Measurements from ENCODE around the gene RNF121. TPM values are rescaled to one million over a fixed set of nuclear protein-coding genes. Genes with fewer than 3 reads are reported as not detected.
A peak's percentile ranks its signal among the peaks of the same experiment; 100 is the strongest.

Gene RNF121
- total RNA-seq, 1 donor from 2014 or later, result 30.9 TPM

DNA sequence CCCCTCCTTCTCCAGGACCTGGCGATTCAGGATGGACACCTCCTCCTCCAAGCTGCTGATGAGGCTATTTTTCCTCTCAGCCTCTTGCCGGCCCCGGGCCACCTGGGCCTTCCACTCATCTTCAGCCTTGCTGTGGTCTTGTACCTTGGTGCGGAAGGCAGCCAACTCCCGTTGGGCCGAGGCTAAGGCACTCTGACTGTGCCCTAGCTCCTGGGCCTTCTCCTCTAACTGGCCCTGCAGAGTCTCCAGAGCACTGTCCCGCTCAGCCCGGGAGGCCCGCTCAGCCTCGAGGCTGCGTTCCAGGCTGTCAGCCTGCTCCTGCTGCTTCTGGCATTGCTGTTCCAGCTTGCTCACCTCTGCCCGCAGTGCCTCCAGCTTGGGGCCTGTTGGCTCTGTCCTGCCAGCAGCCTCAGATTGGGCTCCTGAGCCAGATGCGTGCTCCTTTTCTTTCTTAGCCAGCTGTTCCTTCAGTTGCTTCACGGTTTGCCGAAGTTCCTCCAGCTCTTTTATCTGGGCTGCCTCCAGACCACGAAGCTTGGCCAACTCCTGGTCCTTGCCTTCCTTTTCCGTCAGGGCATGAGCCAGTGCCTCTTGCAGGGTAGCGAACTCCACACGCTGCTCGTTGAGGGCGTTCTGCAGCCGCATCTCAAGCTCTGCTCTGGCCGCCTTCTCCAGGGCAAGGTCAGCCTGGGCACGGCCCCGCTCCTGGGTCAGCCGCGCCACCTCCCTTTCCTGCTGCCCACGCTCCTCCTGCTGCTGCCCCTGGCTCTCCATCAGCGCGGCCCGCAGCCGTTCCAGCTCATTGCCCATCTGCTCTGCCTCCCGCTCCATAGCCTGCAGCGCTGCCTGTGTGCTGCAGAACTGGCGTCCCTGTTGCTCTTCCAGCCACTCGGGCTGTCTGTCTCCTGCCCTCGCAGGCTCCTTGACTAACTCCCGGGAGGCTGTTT is 85.2 kb downstream of the RNF121 start:
- TF ChIP-seq, protein P1, sequence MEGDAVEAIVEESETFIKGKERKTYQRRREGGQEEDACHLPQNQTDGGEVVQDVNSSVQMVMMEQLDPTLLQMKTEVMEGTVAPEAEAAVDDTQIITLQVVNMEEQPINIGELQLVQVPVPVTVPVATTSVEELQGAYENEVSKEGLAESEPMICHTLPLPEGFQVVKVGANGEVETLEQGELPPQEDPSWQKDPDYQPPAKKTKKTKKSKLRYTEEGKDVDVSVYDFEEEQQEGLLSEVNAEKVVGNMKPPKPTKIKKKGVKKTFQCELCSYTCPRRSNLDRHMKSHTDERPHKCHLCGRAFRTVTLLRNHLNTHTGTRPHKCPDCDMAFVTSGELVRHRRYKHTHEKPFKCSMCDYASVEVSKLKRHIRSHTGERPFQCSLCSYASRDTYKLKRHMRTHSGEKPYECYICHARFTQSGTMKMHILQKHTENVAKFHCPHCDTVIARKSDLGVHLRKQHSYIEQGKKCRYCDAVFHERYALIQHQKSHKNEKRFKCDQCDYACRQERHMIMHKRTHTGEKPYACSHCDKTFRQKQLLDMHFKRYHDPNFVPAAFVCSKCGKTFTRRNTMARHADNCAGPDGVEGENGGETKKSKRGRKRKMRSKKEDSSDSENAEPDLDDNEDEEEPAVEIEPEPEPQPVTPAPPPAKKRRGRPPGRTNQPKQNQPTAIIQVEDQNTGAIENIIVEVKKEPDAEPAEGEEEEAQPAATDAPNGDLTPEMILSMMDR (IDR thresholded peaks at IDR 0.05; ENCODE audit: insufficient read depth, low read length, poor library complexity, severe bottlenecking), result no peak
- H3K27me3 ChIP-seq (ENCODE audit: control insufficient read depth, insufficient read depth, low read length), result no peaks in the 10 kb centered on the region
- no peak overlapping the region for H3K4me3 ChIP-seq (ENCODE audit: low read depth, low read length)
- peaks cover 18% of the 10 kb centered on the region for H3K36me3 ChIP-seq (ENCODE audit: control insufficient read depth, insufficient read depth, low read length)
- no peak for DNase-seq (ENCODE audit: low read depth)

DNA sequence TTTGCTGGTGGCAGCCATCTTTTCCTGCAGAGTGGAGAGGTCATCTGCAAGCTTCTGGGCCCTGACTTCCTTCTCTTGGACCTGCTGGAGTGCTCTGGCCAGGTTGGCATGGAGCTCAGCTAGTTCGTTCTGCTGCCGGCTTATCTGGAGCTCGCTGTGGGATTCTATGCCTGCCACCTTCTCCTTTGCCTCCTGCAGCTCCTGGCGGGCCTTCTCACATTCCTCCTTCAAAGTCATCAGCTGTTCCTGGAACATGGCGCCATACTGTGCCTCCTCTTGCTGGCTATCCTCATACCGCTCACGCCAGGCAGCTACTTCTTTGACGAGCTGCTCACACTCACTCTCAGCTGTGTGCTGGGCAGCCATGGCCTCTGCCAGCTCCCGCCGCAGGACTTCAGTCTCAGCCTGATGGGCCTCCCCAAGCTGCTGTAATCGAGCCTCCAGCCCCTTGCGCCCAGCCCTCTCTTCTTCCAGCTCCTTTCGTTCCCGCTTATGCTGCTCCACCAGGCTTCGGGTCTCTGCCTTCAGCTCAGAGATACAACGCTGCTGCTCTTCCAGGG is 86.0 kb downstream of the RNF121 start:
- TF ChIP-seq, protein P1 (IDR thresholded peaks at IDR 0.05; ENCODE audit: insufficient read depth, low read length, poor library complexity, severe bottlenecking), result no peak
- Histone ChIP-seq H3K27me3 (ENCODE audit: control insufficient read depth, insufficient read depth, low read length) (no peaks in the 10 kb centered on the region), H3K4me3 (ENCODE audit: low read depth, low read length) (no peak overlapping the region), H3K36me3 (ENCODE audit: control insufficient read depth, insufficient read depth, low read length) (peaks cover 18% of the 10 kb centered on the region)
- no peak for DNase-seq (ENCODE audit: low read depth)

DNA sequence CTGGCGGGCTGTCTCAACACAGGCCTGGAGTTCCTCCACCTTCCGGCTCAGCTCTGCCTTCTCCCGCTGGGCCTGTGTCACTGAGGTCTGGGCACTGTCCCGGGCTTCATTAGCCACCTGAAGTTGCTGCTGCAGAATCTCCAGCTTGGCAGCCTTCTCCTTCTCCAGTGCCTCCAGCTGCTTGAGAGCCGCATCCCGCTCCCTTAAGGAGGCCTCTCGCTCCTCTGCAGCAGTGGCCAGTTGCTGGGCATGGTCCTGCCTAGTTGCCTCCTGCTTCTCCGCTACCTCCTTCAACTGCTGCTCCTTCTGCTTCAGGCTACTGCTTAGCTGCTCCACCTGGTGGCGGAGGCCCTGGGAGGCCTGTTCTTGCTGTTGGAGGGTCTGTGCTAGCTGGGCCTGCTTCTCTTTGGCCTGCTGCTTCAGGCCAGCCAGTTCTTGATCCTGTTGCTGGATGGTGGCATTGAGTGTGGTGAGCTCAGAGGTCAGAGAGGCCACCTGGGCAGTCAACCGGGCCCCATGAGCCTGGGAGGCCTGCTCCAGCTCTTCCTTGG is 86.7 kb downstream of the RNF121 start:
- no peaks in the 10 kb centered on the region for H3K27me3 ChIP-seq (ENCODE audit: control insufficient read depth, insufficient read depth, low read length)
- no peak overlapping the region for H3K4me3 ChIP-seq (ENCODE audit: low read depth, low read length)
- no peak for DNase-seq (ENCODE audit: low read depth)
- TF ChIP-seq, protein P1 (IDR thresholded peaks at IDR 0.05; ENCODE audit: insufficient read depth, low read length, poor library complexity, severe bottlenecking), result peak; percentile 66
- peaks cover 18% of the 10 kb centered on the region for H3K36me3 ChIP-seq (ENCODE audit: control insufficient read depth, insufficient read depth, low read length)

DNA sequence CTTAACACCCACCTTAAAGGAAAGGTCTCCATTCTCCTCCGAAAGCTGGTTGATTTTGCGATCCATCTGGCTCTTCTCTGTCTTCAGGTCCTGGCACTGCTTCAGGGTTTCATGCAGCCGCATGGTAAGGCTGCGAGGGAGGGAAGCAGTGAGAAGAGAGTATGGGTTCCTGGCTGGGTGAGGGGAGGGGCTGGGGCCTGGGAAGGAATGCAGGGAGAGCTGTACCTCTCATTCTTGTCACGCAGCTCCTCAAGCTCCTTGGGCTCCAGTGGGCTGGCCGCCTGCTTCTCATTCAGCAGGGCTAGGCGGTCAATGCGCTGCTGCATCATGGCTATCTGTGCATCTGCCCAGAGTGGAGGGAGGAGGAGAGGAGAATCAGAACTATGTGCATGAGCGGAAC is 89.3 kb downstream of the RNF121 start:
- TF ChIP-seq, protein P1 (IDR thresholded peaks at IDR 0.05; ENCODE audit: insufficient read depth, low read length, poor library complexity, severe bottlenecking), result no peak
- Histone ChIP-seq H3K36me3 (ENCODE audit: control insufficient read depth, insufficient read depth, low read length) (peaks cover 21% of the 10 kb centered on the region), H3K4me3 (ENCODE audit: low read depth, low read length) (no peak overlapping the region), H3K27me3 (ENCODE audit: control insufficient read depth, insufficient read depth, low read length) (no peaks in the 10 kb centered on the region)
- no peak for DNase-seq (ENCODE audit: low read depth)

DNA sequence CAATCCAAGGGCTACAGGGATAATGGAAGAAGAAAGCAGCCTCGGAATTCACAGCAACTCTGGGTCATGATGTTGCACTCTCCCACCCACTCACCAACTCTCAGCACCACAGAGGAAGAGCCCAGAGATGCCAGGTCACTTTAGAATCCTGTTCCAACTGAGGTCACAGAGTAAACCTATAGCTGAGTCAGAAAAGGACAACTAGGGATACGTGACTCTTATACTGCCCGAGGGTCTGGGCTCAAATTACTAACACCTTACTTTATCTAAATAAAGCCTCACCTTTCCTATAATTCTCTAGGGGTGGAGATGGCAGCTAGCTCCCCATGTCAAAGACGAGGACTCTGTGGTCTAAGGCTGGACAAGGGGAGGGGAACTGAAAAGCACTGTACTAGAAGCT is 94.5 kb downstream of the RNF121 start:
- Histone ChIP-seq H3K27me3 (ENCODE audit: control insufficient read depth, insufficient read depth, low read length) (no peaks in the 10 kb centered on the region), H3K4me3 (ENCODE audit: low read depth, low read length) (no peak overlapping the region), H3K36me3 (ENCODE audit: control insufficient read depth, insufficient read depth, low read length) (peaks cover 10% of the 10 kb centered on the region)
- TF ChIP-seq, protein P1 (IDR thresholded peaks at IDR 0.05; ENCODE audit: insufficient read depth, low read length, poor library complexity, severe bottlenecking), result no peak
- DNase-seq (ENCODE audit: low read depth), result no peak

Measured in kidney epithelial cell (primary cell).